Stomach (tissue), 4 donors: Measurements from ENCODE around the gene ICAM5.

Experiments used
- CTCF ChIP-seq, 7 experiments: fragments of 450-650 bp in 4 of 7; fragments of 200-600 bp in 3 of 7; sonication (generic) in 3 of 7; IDR thresholded peaks; one replicate each; pipeline ENCODE4 v1.5.1; 2016 to 2019; ENCODE audit warnings: antibody characterized with exemption in 7 of 7, control low read depth in 2 of 7, mild to moderate bottlenecking in 1 of 7
- EP300 ChIP-seq: sonication (generic); formaldehyde crosslinking; IDR thresholded peaks from one replicate; pipeline ENCODE4 v1.6.1; 2017; ENCODE audit warnings: antibody characterized with exemption
- POLR2A ChIP-seq, 4 donors: fragments of 450-650 bp; IDR thresholded peaks; one replicate each; pipeline ENCODE4 v1.6.1; 2016; ENCODE audit warnings: antibody characterized with exemption in 4 of 4, control low read depth in 2 of 4, mild to moderate bottlenecking in 1 of 4, moderate library complexity in 1 of 4
- POLR2AphosphoS5 ChIP-seq, 3 donors: sonication (generic); formaldehyde crosslinking; IDR thresholded peaks; one replicate each; pipeline ENCODE4 v1.6.1; 2016; ENCODE audit warnings: antibody characterized with exemption in 3 of 3

GRCh38 chr19:10251792-10252694 lies 37.7 kb upstream of the ICAM5 start, which contains the start of gene MRPL4:
- TF ChIP-seq CTCF (IDR thresholded peaks at IDR 0.05) (peak in 1 of 7 experiments; percentile 17), POLR2AphosphoS5 (IDR thresholded peaks at IDR 0.05) (peak; percentile 63 to 93 (median 84)), POLR2A (IDR thresholded peaks at IDR 0.05) (peak in 1 of 4 donors; percentile 10), EP300 (no peak)
